Stimulated activated CD4-positive, alpha-beta T cell treated with anti-CD3 and anti-CD28 coated beads, Interleukin-1b, Interleukin-23, amount 100 ng/mL, for 4 hours (primary cell): ENCODE measurements around the gene MKS1.
A peak's percentile ranks its signal among the peaks of the same experiment; 100 is the strongest.

ENCODE experiments used
- DNase-seq, 2 donors: peaks; one replicate each; pipeline ENCODE4 v3.0.0-alpha.2; 2020; ENCODE audit warnings: low read depth in 2 of 2

Gene MKS1

DNA sequence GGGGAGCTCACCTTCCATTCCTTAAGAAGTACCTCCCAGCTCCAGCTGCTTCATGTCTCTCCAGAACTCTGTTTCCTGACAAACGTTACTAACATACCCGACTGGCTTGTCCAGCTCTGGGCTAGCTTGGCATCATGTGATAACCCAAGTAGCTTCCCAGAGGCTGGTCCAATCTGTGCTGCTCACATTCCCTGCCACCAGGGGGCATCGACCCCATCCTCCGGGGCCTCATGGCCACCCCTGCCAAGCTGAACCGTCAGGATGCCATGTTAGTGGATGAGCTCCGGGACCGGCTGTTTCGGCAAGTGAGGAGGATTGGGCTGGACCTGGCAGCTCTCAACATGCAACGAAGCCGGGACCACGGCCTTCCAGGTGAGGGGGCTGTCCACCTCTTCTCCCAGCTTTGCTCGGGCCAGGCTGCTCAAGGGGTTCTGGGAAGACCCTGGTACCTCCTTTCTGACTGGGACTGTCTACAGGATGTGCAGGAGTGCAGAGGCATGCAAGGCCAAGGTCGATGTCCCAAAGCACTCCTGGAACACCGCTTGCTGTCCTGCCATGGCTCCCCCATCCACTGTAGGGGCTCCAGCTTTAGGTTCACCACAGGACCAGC lies 18.9 kb downstream of the MKS1 start:
- peak; percentile 34 to 50 for DNase-seq

DNA sequence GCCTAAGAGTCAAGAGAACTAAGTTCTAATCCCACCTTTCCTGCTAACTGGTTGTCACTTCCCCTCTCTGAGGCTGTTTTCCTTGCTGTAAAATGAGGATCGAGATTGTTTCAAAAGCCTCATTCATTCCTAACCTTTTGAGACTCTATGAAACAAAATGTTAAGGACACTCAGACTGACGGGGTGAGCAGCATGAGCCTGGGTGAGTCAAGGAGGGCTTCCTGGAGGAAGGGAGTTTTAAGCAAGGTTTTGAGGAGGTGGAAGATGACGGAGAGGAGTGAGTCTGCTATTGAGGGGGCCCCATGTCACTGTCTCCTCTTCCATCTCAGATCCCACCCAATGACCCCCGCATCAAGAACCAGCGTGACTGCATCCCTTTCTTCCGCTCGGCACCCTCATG lies 22.4 kb downstream of the MKS1 start:
- DNase-seq, result no peak

DNA sequence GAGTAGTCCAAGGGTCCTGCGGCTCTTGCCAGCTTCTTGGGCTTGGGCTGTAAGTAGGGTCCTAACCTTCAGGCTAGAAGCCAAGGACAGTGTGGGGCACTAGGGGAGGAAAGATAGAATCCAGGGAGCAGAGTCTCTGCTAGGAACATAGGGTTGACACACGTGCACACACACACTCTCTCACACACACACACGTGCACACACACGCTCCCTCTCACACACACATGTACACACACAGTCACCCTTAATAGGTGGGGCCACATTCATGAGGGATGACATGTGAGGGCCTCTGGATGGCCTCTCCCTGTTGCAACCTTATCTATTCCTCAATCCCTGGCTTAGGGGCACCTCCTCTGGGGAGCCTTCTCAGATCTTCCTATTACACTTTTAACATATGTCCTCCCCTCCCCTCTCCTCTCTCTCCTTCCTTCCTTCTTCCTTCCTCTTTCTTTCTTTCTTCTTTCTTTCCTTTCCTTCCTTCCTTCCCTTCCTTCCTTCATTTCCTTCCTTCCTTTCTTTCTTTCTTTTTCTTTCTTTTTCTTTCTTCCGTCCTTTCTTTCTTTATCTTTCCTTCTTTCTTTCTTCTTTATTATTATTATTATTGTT lies 23.4 kb downstream of the MKS1 start:
- no peak for DNase-seq

DNA sequence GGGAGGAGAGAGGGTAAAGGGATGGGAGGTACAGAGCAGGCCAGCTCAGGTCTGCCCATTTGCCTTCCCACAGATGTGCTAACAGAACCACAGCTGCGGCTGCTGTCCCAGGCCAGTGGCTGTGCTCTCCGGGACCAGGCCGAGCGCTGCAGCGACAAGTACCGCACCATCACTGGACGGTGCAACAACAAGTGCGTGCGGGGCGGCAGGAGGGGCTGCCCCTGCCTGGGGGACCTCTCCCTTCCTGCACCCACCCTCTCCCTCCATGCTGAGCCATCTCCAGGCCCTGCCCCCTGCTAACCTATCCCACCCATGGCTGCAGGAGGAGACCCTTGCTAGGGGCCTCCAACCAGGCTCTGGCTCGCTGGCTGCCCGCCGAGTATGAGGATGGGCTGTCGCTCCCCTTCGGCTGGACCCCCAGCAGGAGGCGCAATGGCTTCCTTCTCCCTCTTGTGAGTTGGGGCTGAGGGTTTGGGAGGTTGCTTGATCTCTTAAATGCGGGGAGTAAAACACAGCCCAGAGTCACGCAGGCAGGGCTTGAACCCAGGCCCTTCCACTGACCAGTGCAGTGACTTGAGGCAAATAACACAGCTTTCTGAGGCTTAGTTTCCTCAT lies 25.3 kb downstream of the MKS1 start:
- no peak for DNase-seq

DNA sequence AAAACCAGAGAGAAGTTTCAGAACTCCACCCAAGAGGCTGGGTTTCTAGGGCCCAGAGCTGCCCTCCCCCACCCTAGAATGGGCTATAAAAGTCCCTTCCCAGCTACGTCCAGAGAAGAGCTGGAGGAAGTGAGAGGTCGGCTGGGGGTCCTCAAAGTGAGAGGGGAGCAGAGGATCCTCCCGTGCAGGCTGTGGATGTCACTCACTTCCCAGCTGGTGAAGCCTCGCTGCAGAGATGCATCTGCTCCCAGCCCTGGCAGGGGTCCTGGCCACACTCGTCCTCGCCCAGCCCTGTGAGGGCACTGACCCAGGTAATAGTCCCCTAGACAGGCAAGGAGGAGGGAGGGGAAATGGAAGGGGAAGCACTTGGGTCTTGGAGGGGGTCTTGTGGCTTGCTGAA lies 26.4 kb downstream of the MKS1 start, which contains the start of gene EPX:
Gene EPX, plus strand, starts transcription at position 115 of the 400 bp plus-strand sequence. Its CDS starts 121 bp downstream, at position 236.
- DNase-seq, result no peak

DNA sequence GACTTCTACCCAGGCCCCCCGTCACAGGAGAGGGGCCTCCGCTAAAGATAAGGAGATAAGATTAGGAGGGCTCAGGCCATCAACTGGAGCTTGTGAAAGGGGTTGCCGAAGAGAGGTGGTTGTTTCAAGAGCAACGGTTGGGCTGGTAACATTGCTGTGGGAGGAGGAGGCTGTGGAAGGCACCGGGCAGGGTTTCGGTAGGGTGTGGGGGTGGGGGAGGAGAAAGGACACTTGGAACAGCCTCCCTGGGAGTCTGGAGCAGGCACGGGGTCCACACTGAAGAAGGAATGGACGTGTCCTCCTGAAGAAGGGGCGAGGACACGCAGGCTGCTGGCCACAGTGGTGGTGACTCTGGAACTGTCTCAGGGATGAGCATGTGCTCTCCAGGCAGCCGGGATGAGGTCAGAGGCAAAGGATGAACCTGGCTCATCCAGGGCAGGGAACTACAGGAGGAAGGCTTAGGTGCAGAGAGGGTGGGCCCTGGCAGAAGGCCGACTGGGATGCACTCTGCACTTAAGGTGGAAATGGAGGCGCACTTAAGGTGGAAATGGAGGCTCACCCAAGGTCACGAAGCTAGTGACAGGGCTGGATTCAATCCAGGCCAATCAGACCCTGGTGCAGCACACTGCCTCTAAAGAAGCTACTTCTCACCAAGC lies 27.7 kb downstream of the MKS1 start:
- no peak for DNase-seq

DNA sequence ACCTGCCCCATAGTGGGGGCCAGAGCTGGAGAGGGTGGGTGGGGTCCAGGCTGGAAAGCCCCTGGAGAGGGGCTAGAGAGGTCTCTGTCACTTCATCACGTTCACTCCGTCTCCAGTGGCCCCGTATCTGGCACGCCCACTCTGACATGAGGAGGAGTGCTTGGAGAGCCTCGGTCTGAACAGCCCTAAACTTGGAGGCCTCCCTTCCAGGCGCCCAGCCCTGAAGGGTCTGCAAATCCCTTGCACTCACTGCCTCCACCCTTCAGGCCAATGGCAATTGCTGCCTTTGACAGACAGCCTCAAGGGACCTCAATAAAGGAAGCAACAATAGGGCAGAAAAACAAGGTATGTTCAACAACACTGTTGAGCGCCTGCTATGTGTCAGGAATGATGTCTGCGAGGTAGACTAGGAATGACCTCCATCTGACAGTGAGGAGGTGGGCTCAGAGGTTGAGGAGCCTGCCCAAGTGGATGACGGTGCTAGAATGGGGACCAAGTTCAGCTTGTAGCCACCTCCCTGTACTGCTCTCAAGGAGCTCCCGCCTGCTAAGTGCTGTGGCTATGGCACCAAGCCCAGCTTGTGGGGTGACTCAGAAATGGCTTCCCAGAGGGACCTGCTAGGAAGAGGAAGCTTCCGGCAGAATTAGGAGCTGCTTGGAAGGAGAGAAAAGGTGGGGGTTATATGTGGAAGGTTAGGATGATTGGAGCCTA lies 29.5 kb downstream of the MKS1 start:
- no peak for DNase-seq

DNA sequence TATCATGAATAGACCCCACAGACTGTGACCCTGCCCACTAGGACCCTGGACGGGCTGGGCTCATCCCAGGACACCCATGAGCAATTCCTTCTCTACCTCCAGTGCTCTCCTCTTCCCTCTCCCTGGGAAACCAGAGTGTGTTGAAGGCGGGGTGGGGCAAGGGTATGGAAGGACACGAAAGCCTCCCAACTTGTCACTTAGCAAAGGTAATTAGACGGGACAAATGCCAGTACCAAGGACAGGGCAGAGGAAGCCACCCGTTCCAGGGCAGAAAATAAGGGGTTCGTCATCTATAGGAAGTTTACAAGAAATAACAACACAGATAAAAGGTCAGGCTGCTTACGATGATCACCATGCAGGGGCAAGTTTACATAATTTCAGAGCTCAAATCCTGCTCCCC lies 31.4 kb downstream of the MKS1 start:
- no peak for DNase-seq

DNA sequence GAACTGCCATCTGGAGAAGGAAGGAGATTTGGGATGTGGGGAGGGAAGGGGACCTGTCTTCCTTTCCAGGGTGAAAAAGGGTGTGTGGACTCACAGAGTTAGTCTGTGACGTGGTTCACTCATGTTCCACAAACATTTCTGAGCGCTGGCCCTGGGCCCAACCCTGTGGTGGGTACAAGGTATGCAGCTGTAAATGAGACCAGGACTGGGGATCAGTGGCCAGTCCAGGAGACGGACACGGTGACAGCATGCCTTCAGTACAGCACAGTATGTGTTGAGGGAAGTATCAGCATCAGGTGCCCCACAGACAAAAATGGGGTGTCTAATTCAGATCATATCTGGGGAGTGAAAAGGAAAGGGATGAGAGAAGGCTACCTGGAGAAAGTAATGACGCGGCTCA lies 32.0 kb downstream of the MKS1 start:
- no peak for DNase-seq

DNA sequence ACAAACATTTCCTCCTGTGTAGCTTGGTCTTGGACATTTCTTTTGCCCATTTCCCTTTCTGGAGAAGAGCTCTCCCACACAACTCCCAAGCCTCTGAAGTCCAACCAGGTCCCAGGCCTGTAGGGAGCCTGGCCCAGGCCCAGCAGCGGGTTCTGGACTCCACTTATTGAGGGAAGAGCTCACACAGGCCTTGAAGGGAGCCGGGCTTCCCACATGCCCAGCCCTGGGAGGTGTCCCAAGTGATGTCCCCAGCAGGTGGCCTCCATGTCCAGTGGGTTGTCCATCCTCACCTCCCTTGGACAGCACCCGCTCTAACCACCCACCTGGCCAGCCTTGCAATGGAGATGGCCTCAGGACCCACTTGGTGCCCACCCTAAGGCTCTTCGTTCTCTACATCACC lies 32.5 kb downstream of the MKS1 start:
- DNase-seq, result no peak

DNA sequence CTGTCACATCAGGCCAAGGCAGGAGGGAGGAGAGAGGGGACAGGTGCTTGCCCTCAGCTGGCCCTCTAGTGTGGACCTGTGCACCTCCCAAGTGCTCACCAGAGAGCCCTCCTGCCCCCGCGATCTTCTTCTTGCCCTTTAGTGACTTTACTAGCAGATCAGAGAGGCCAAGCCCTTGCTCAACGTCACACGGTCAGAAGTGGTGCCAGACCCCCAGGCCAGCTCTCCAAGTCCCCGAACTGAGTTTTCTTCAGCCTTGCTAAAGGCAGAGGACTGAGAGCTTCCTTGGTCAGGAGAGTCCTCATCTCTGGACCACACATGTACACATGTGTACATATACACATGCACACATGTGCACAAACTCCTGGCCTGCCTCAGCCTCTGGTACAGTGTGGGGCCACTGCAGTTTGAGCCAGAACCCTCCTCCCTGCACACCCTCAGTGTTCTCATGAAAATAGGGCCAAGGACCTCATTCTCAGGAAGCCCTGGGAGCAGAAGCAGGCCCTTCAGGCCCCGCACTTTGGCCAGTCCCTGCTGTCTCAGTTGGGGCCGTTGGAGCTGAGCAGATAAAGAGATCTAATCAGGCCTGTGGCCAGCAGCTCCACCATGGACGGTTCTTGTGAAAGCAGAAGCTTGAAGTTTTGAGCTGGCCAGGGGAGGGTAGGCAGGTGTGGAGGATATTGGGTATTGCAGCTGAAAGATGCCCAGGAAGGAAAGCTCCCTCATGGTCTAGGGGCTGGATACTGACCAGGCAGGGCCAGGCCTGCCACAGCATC lies 33.9 kb downstream of the MKS1 start:
- no peak for DNase-seq

DNA sequence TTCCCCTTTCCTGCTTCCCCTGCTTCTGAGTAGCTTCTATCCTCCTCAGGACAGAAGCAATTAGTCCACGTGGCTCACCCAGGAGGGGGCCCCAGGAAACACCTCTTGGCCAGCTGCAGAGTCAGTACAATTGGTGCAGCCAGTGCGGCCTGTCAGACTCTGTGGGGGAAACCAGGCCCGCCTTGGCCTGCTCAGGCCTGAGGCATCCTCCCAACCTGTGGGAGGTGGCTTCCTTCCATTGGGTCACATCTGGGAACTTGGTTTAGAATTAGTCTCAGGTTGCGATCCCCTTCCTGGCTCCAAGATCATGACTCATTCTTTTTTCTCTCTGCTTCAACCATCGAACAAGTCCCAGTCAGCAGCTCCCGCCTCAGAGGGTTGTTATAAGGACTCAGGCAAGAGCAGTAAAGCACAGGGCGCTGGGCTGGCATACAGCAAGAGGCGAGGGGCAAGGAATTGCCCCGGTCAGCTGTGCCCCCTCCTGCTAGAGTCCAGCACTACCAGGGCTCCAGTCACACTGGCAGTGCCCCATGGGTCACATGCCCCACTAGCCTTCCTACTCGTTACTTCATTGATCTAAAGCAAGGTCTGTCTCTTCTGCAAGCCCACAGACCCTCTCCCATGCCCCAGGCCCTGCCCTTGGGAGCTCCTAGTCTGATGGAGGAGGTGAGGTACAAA lies 34.6 kb downstream of the MKS1 start:
- DNase-seq, result no peak

DNA sequence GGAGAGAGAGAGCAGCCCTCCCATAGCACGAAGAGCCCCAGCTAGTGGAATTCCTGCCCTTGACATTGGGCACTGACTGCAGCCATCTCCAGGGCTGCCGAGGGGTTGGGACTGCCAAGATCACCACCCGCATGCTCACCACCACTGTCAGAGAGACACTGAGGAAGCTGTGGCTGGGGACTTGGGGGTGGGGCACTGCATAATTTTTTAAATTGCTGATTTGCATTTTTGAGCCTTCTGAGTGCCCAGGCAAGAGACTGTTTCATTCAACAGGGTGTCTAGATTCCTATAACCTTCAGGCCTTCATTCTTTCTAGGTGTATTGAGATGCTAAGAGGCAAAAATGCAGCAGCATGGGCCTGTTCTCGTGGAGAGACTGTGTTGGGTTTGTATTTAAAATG lies 35.5 kb downstream of the MKS1 start:
- no peak for DNase-seq

DNA sequence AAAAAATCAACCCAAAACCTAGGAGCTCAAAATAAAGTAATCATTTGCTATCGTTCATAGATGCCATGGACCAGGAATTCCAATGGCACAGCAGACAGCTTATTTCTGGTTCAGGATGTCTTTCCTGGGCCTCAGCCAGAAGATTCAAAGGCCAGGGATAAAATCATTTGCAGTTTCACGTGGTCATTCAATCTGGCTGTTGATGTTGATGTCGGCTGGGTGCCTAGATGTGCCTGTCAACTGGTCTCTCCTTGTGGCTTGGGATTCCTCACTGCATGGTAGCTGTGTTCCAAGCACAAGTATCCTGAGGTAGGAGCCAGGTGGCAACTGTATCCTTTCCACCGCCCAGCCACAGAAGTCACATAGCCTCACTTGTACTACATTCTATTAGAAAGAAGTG lies 37.3 kb downstream of the MKS1 start:
- no peak for DNase-seq

DNA sequence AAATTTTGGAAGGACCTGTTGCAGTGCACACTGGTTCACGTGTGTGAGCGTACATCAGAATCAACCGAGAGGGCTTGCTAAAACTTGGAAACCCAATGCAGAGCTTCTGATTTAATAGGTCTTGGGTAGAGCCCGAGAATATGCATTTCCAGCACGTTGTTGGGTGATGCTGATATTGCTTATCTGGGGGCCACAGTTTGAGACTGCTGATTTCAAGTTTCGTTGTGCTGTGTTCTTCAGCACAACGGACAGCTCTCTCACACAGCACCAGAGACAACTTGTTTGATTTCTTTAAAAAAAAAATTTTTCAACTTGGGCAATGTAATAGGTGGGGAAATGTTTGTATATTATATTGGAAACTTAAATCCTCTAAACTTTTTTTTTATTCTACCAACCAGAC lies 42.9 kb downstream of the MKS1 start:
- DNase-seq, result no peak

DNA sequence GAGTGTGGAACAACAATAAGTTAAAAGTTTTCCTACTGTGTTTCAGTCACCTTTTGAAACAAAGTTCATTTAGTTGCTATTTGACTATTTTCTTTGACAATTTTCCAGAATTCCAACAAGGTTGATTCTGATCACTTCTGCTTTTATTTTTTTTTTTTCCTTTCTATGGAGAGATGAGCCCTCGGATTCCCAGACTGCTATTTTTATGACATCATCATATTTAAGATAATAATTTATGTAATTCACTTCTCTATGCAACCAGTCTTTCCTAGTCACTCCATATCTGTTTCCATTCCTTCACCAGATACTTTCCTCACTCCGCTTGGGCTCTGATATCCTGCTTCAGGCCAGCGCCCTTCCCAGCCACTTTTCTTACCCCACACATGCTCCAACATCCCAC lies 44.2 kb downstream of the MKS1 start:
- no peak for DNase-seq

DNA sequence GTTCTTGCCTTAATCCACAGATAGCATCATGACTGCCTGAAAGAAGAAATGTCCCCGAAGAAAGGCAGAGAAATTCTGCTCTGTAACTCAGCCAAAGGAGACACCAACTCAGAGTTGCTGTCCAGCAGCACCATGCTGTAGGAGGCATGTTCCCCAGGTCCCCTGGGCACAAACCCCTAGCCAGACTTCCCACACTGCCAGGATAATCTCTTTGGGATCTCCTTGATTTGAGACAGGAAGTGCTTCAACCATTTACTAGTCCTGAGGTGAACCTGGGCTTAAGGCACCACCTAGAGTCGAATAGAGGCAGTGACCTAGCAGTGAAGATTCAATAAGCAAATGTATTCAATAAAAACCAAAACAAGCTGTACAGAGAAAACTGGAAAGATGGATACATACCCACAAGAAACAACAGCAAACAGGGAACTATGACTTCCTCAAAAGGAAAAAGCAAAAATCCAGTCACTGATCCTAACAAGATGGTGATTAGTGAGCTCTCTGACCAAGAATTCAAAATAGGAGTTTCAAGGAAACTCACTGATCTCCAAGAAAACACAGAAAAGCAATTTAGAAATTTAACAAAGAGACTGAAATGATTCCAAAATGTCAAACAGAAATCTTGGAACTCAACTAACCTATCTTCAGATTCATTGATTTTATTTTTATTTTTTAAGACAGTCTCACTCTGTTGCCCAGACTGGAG lies 46.5 kb downstream of the MKS1 start:
- no peak for DNase-seq

DNA sequence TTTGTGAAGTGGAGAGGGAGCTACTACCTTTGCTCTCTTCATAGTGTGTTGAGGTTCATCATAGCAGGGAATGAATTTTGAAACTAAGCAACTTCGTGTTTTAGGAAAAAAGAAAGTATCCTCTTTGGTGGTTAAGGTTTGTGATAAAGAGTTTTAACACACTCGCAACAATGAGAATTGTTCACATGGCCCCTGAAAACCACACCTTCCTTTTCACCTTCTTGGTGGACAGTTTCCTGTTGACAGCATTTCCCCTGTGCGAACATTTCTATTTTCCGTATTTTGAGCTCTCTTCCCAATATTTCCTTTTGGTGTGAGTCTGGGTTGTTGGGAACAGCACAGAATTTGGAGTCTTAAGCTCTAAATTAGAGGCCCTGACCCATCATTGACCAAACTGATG lies 48.4 kb downstream of the MKS1 start:
- no peak for DNase-seq

DNA sequence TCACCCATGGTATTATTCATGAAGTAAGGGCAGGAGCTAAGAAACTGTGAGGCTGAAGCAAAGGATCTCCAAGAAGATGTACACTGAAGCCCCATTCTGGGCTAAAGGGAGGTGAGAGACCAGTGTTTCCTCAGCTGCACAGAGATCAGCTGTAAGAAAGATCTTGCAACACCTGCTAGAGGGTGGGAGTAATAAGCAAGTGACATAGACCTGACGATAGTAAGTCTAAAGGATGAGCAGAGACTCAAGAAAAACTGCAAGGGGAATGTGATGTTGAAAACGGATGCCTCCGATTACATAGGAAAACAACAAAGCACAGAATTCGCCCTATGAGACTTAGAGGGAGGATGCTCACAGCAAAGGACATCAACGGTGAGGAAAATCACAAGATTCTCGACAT lies 52.4 kb downstream of the MKS1 start, which contains the start of gene OR4D2:
Gene OR4D2, plus strand, starts transcription at position 301 of the 400 bp plus-strand sequence. CDS start 2,674 bp downstream, outside the sequence.
- no peak for DNase-seq

DNA sequence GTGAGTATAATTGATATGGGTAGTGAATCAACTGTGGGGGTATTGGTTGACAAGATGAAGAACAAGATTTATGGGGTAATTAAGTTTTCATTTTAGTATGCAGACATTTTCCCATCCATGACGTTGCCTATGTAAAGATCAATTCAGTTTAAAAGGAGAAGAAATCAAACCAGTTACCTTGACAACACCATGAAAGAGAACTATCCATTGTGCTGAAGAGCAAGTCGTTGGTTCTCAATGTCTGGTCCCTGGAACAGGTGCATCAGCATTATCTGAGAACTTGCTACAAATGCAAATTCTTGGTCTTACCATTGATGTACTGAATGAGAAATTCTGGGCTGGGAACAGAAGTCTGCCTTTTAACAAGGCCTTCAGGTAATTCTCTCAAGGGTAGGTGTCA lies 53.1 kb downstream of the MKS1 start:
- DNase-seq, result no peak
